NT2/D1 (cell line): ENCODE results near the gene IL1F10.

Source experiments
- SUZ12 ChIP-seq: IDR thresholded peaks from 2 replicates; pipeline ENCODE4 v1.6.1; 2011; ENCODE audit not compliant: insufficient read length, insufficient read depth; ENCODE audit errors: extremely low read depth
- ZNF274 ChIP-seq: IDR thresholded peaks from 2 replicates; pipeline ENCODE4 v1.6.1; 2011; ENCODE audit warnings: mild to moderate bottlenecking, low read depth, low read length

GRCh38 chr2:113046465-113046864, 21.3 kb upstream of the IL1F10 start:
- TF ChIP-seq ZNF274 (no peak), SUZ12 (no peak)
